Astrocyte (in vitro differentiated cells and primary cell): ENCODE measurements around the gene GNB1.

Source experiments
- CTCF ChIP-seq: IDR thresholded peaks from 2 replicates; pipeline ENCODE4 v1.5.1; 2011; ENCODE audit warnings: low read depth, mild to moderate bottlenecking, inconsistent platforms, low read length, moderate library complexity; ENCODE audit not compliant: insufficient read depth
- EZH2 ChIP-seq: IDR thresholded peaks from 2 replicates; pipeline ENCODE4 v1.6.1; 2012; ENCODE audit warnings: mild to moderate bottlenecking, low read length, inconsistent platforms; ENCODE audit not compliant: insufficient read depth

GRCh38 chr1:1883092-1883873 lies 7.6 kb downstream of the GNB1 start:
- no peak for TF ChIP-seq CTCF
- no peak for TF ChIP-seq EZH2
